H9 (cell line): ENCODE measurements around the gene NAP1L1. TPM values are rescaled to one million over a fixed set of nuclear protein-coding genes. Genes with fewer than 3 reads are reported as not detected.

Source experiments
- DNase-seq: peaks from one replicate; pipeline ENCODE4 v3.0.0-alpha.2; 2017
- H2AFZ ChIP-seq: one replicate; pipeline ENCODE4 v1.6.1; 2013; ENCODE audit warnings: mild to moderate bottlenecking, low read length, control low read depth, moderate library complexity
- H2AK5ac ChIP-seq: 2 replicates; pipeline ENCODE4 v1.6.1; 2013; ENCODE audit warnings: low read length, control low read depth, mixed read lengths; ENCODE audit not compliant: insufficient read length
- H2BK120ac ChIP-seq: one replicate; pipeline ENCODE4 v1.6.1; 2013; ENCODE audit warnings: low read depth, mild to moderate bottlenecking, low read length, control low read depth, inconsistent platforms; ENCODE audit not compliant: poor library complexity, severe bottlenecking
- H2BK12ac ChIP-seq: 2 replicates; pipeline ENCODE4 v1.6.1; 2013; ENCODE audit warnings: low read length, control low read depth, mixed read lengths, low read depth; ENCODE audit not compliant: insufficient read length
- H2BK15ac ChIP-seq: 2 replicates; pipeline ENCODE4 v1.6.1; 2013; ENCODE audit warnings: low read depth, low read length, control low read depth
- H2BK20ac ChIP-seq: one replicate; pipeline ENCODE4 v1.6.1; 2013; ENCODE audit warnings: low read depth, mild to moderate bottlenecking, low read length, control low read depth, inconsistent platforms; ENCODE audit not compliant: poor library complexity, severe bottlenecking
- H2BK5ac ChIP-seq: 2 replicates; pipeline ENCODE4 v1.6.1; 2013; ENCODE audit warnings: low read length, control low read depth, mixed read lengths; ENCODE audit not compliant: insufficient read length
- H3K14ac ChIP-seq: 2 replicates; pipeline ENCODE4 v1.6.1; 2013; ENCODE audit warnings: low read length, control low read depth; ENCODE audit not compliant: insufficient read depth
- H3K18ac ChIP-seq: 2 replicates; pipeline ENCODE4 v1.6.1; 2013; ENCODE audit warnings: low read depth, mild to moderate bottlenecking, mixed read lengths, low read length, control low read depth; ENCODE audit not compliant: insufficient read length
- H3K23ac ChIP-seq: 2 replicates; pipeline ENCODE4 v1.6.1; 2013; ENCODE audit warnings: low read length, control low read depth, mixed read lengths, low read depth; ENCODE audit not compliant: insufficient read length
- H3K23me2 ChIP-seq: 2 replicates; pipeline ENCODE4 v1.6.1; 2013; ENCODE audit warnings: low read depth, mild to moderate bottlenecking, mixed read lengths, low read length, control low read depth; ENCODE audit not compliant: insufficient read length, poor library complexity, severe bottlenecking
- H3K27ac ChIP-seq: 2 replicates; pipeline ENCODE4 v1.5.1; 2013; ENCODE audit warnings: low read length, control low read depth, mixed read lengths, low read depth; ENCODE audit not compliant: insufficient read length
- H3K27me3 ChIP-seq: 2 replicates; pipeline ENCODE4 v1.6.1; 2013; ENCODE audit warnings: low read length, control low read depth, inconsistent platforms; ENCODE audit not compliant: insufficient read depth
- H3K4ac ChIP-seq: 2 replicates; pipeline ENCODE4 v1.6.1; 2013; ENCODE audit warnings: low read depth, mild to moderate bottlenecking, control low read depth, inconsistent platforms, low read length, moderate library complexity
- H3K4me1 ChIP-seq: 2 replicates; pipeline ENCODE4 v1.6.1; 2013; ENCODE audit warnings: low read length, control low read depth, inconsistent platforms; ENCODE audit not compliant: insufficient read depth
- H3K4me2 ChIP-seq: 2 replicates; pipeline ENCODE4 v1.6.1; 2013; ENCODE audit warnings: low read length, control low read depth, mixed read lengths; ENCODE audit not compliant: insufficient read length, insufficient read depth
- H3K56ac ChIP-seq: 2 replicates; pipeline ENCODE4 v1.6.1; 2013; ENCODE audit warnings: low read depth, mild to moderate bottlenecking, mixed read lengths, low read length, control low read depth; ENCODE audit not compliant: insufficient read length
- H3K79me1 ChIP-seq: 2 replicates; pipeline ENCODE4 v1.6.1; 2013; ENCODE audit warnings: low read depth, mild to moderate bottlenecking, moderate library complexity, low read length, control low read depth, inconsistent platforms; ENCODE audit not compliant: insufficient read depth, poor library complexity, severe bottlenecking
- H3K79me2 ChIP-seq: 2 replicates; pipeline ENCODE4 v1.6.1; 2013; ENCODE audit warnings: low read length, control low read depth, inconsistent platforms; ENCODE audit not compliant: insufficient read depth
- H3K9ac ChIP-seq: 2 replicates; pipeline ENCODE4 v1.6.1; 2013; ENCODE audit warnings: low read length, control low read depth, mixed read lengths; ENCODE audit not compliant: insufficient read length; ENCODE audit errors: extremely low read depth
- H3K9me3 ChIP-seq: one replicate; pipeline ENCODE4 v1.6.1; 2013; ENCODE audit warnings: low read depth, low read length, inconsistent platforms; ENCODE audit not compliant: control insufficient read depth
- H3T11ph ChIP-seq: one replicate; pipeline ENCODE4 v1.6.1; 2013; ENCODE audit warnings: mild to moderate bottlenecking, low read length, control low read depth, inconsistent platforms
- H4K20me1 ChIP-seq: one replicate; pipeline ENCODE4 v1.6.1; 2013; ENCODE audit not compliant: control insufficient read depth, insufficient read length, insufficient read depth
- H4K5ac ChIP-seq: 2 replicates; pipeline ENCODE4 v1.6.1; 2013; ENCODE audit warnings: low read depth, mild to moderate bottlenecking, mixed read lengths, low read length, control low read depth; ENCODE audit not compliant: insufficient read length
- H4K8ac ChIP-seq: replicated peaks from 2 replicates; pipeline ENCODE4 v1.6.1; 2013; ENCODE audit warnings: low read length, control low read depth, mixed read lengths, low read depth; ENCODE audit not compliant: insufficient read length
- H4K91ac ChIP-seq: 2 replicates; pipeline ENCODE4 v1.6.1; 2013; ENCODE audit warnings: low read depth, mild to moderate bottlenecking, moderate library complexity, mixed read lengths, low read length, control low read depth; ENCODE audit not compliant: insufficient read length
- H3K27ac Mint-ChIP-seq, 3 experiments: 2 replicates in 2 of 3; 3 replicates in 1 of 3; pipeline ENCODE4 v1.8.0; 2020 to 2021; ENCODE audit warnings: mixed read lengths in 3 of 3, mild to moderate bottlenecking in 1 of 3, moderate library complexity in 1 of 3
- H3K27me3 Mint-ChIP-seq: 2 replicates; pipeline ENCODE4 v1.8.0; 2021; ENCODE audit warnings: low read depth, mild to moderate bottlenecking, moderate library complexity, mixed read lengths
- H3K36me3 Mint-ChIP-seq, 3 experiments: 2 replicates in 2 of 3; 3 replicates in 1 of 3; pipeline ENCODE4 v1.8.0; 2020 to 2021; ENCODE audit warnings: low read depth in 3 of 3, mixed read lengths in 3 of 3; ENCODE audit not compliant: insufficient read depth in 1 of 3
- H3K4me1 Mint-ChIP-seq, 2 experiments: 2 replicates each; pipeline ENCODE4 v1.8.0; 2020; ENCODE audit warnings: mixed read lengths in 2 of 2
- H3K4me3 Mint-ChIP-seq, 2 experiments: 2 replicates in 1 of 2; 3 replicates in 1 of 2; pipeline ENCODE4 v1.8.0; 2020 to 2021; ENCODE audit warnings: mild to moderate bottlenecking in 2 of 2, mixed read lengths in 2 of 2, moderate library complexity in 1 of 2
- H3K9me3 Mint-ChIP-seq, 2 experiments: 2 replicates in 1 of 2; 3 replicates in 1 of 2; pipeline ENCODE4 v1.8.0; 2020; ENCODE audit warnings: mild to moderate bottlenecking in 2 of 2, mixed read lengths in 2 of 2, moderate library complexity in 1 of 2
- CTCF ChIP-seq: fragments of 200-600 bp; sonication (generic); conservative IDR thresholded peaks from 3 replicates; pipeline ENCODE4 v1.8.0; 2021; ENCODE audit warnings: antibody characterized with exemption, mild to moderate bottlenecking
- WGBS: extraction: QIAGEN DNeasy Blood & Tissue Kit; methylation state at CpG from one replicate; pipeline ENCODE4 v1.1.7; 2013; ENCODE audit warnings: missing lambda C conversion rate, low lambda C conversion rate, mixed read lengths; ENCODE audit not compliant: insufficient read length; ENCODE audit errors: extremely low coverage; 5-methylcytosine and 5-hydroxymethylcytosine counted together
- long read RNA-seq: library from polyadenylated mRNA; unstranded; transcript quantifications from one replicate; pipeline ENCODE4 v2.0.0, GENCODE V29; 2020
- total RNA-seq: library from RNA; stranded (reverse); gene quantifications from 2 replicates; pipeline ENCODE4 v1.2.1, GENCODE V29; 2021

Gene NAP1L1, protein sequence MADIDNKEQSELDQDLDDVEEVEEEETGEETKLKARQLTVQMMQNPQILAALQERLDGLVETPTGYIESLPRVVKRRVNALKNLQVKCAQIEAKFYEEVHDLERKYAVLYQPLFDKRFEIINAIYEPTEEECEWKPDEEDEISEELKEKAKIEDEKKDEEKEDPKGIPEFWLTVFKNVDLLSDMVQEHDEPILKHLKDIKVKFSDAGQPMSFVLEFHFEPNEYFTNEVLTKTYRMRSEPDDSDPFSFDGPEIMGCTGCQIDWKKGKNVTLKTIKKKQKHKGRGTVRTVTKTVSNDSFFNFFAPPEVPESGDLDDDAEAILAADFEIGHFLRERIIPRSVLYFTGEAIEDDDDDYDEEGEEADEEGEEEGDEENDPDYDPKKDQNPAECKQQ
- total RNA-seq, result 988 and 1,012 TPM in 2 replicates
- long read RNA-seq, full-length matches to known transcripts, result 484 of 790 reads
- long read RNA-seq, partial matches to known transcripts, result 100 of 790 reads
- long read RNA-seq, other reads (novel, unspliced or antisense), result 206 of 790 reads

- H3K27ac ChIP-seq, result peak within 1 kb of the TSS; percentile 22
- peak; percentile 99 for DNase-seq
- peaks cover 7% of the 10 kb centered on the region for H3K27me3 Mint-ChIP-seq
- no peaks in the 10 kb centered on the region for H3K9me3 ChIP-seq
- H3K36me3 Mint-ChIP-seq, result peaks cover 20 to 32% (median 30%) of the 10 kb centered on the region in 3 experiments
- peaks cover 15% of the 10 kb centered on the region for H3K23me2 ChIP-seq
- no peak within 1 kb of the TSS for H3K23ac ChIP-seq
- no peak within 1 kb of the TSS for H3K56ac ChIP-seq
- H2BK20ac ChIP-seq, result no peak within 1 kb of the TSS
- peak within 1 kb of the TSS; percentile 79 for H2BK120ac ChIP-seq
- H2BK12ac ChIP-seq, result no peak within 1 kb of the TSS
- H4K91ac ChIP-seq, result no peak within 1 kb of the TSS
- no peak within 1 kb of the TSS for H3T11ph ChIP-seq
- peak within 1 kb of the TSS; percentile 94 for H3K14ac ChIP-seq
- H3K4me2 ChIP-seq, result peak within 1 kb of the TSS; percentile 84
- TF ChIP-seq CTCF, result no peak
- H4K8ac ChIP-seq, result no peak within 1 kb of the TSS
- peak within 1 kb of the TSS; percentile 97 for H3K18ac ChIP-seq
- H3K79me2 ChIP-seq, result peaks cover 44% of the 10 kb centered on the region
- H3K4me1 Mint-ChIP-seq, result peaks cover 36 to 40% of the 10 kb centered on the region in 2 experiments
- H4K5ac ChIP-seq, result peak within 1 kb of the TSS; percentile 39
- H2AK5ac ChIP-seq, result no peak within 1 kb of the TSS
- H2AFZ ChIP-seq, result no peak within 1 kb of the TSS
- H3K4me3 Mint-ChIP-seq, result peak within 1 kb of the TSS; percentile 97
- H3K4ac ChIP-seq, result peak within 1 kb of the TSS; percentile 47; the same call in 1 of the 2 replicates
- H3K27me3 ChIP-seq, result no peaks in the 10 kb centered on the region
- H3K27ac Mint-ChIP-seq, result peak within 1 kb of the TSS; percentile 99 to 100 (median 99)
- H2BK15ac ChIP-seq, result no peak within 1 kb of the TSS
- no peaks in the 10 kb centered on the region for H3K79me1 ChIP-seq
- H3K4me1 ChIP-seq, result peaks cover 3% of the 10 kb centered on the region; the same call in 1 of the 2 replicates
- no CpG with 5 or more reads among the region's 100 CpGs for WGBS
- no peak within 1 kb of the TSS for H2BK5ac ChIP-seq
- no peaks in the 10 kb centered on the region for H3K9me3 Mint-ChIP-seq
- H4K20me1 ChIP-seq, result no peaks in the 10 kb centered on the region
- peak within 1 kb of the TSS; percentile 92 for H3K9ac ChIP-seq
These were observed at the start of gene NAP1L1 for GRCh38 chr12:76083904-76084862. Gene NAP1L1 (minus strand): TSS chr12:76084685. CDS start chr12:76074219, 10,466 bp downstream.
